Epidermal melanocyte (primary cell): ENCODE data around the gene BANK1.

Experiments used
- DNase-seq: peaks from one replicate; pipeline ENCODE4 v3.0.0; 2011; ENCODE audit warnings: low spot score; ENCODE audit not compliant: insufficient read length

BANK1 gene

DNA sequence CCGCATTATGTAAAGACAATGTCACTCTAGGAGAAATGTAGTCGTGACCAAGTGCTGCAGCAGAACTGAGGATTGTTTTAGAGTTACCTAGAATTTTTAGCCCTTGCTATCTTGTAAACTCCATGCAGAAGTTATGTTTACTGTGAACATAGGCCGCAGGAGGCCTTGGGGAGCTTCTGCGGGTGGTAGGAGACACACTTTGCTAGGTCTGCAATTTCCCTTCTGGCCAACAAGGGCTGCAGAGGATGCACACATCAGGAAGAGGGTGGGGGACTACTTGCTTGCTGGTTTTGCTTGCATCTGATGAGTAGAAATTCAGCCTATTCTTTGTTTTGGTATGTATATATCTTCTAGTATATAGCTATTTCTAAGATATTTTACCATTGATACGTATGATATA, 23.1 kb downstream of the BANK1 start:
- DNase-seq = no peak

DNA sequence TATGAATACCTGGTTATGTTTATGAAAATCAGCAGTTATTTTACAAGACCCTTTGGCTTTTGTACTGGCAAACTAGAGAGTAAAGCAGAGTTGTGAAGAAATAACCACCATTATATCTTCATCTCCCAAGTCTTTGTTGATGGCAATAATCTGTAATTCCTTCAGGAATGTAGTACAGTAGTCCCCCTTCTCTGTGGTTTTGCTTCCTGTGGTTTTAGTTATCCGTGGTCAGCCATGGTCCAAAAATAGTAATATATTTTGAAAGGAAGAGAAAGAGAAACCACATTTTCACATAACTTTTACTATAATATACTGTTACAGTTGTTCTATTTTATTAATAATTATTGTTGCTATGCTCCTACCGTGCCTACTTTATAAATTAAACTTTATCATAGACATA, 27.8 kb downstream of the BANK1 start:
- DNase-seq = peak; percentile 17

DNA sequence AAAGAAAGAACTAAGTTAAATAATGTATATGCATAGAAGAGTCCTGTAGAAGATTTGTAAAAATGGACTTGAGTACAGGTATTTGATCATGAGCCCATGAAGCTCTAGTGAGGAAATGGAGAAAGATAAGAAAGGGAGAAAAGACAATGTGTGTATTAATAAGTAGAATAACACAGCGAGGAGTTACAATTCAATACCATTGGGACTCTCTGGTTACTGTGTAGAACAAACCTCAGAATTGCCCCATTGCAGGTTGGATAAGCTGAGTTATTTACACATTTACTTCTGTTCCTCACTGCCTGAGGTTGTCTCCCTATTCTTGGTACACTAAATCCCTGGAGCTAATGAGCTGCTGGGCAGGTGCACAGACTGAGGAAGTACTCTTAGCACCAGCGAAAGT, 33.3 kb downstream of the BANK1 start:
- DNase-seq = no peak

DNA sequence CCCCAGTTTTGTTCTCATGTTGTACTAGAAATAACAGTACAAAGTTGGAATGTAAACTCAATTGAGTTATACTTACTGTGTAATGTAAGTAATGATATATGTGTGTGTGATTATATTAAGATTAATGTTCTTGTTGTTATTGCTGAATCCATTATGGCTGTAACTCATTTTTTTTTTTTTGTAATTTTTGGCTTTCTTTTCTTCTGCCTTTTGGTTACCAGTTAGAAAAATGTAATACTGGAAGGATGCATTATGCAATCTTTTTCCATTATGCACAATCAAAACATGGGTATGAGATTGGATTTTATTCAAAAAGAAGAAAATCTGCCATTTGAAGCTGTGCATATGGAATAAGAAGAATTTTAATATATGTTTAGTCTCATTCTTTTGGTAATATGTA, 34.0 kb downstream of the BANK1 start:
- no peak for DNase-seq

DNA sequence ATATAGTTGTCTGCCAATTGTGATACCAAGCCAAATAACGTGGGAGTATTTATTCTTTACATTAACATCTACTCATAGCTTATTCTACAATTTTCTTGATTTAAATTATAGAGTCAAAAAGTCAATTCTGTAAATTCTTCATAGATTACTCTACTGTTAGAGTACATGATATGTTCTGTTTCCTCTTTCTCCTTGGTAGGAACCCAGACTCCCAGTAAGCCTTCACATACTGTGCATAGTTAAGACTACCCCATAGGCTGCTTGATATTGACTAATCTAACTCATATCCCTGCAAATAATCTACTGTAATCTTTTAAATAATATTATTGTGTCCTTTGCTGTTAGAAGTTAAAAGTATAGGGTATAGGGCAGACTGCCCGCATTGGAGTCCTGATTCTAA, 35.4 kb downstream of the BANK1 start:
- no peak for DNase-seq

DNA sequence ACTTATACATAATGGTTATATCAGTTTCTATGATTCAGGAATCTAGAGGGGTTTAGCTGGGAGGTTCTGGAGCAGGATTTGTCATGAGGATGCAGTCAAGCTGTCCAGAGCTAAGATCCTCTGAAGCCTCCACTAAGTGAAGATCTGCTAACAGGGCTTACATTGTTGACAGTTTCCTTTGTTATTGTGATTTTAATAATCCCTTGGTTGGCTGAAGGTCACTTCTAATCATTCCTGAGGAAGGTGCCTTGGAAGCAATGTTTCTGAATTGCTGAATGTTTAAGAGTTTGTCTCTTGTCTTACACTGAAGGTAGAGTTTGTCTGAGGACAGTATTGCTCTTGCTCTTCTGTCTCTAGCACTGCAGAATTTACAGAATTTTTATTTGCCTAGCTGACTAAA, 41.3 kb downstream of the BANK1 start:
- no peak for DNase-seq

DNA sequence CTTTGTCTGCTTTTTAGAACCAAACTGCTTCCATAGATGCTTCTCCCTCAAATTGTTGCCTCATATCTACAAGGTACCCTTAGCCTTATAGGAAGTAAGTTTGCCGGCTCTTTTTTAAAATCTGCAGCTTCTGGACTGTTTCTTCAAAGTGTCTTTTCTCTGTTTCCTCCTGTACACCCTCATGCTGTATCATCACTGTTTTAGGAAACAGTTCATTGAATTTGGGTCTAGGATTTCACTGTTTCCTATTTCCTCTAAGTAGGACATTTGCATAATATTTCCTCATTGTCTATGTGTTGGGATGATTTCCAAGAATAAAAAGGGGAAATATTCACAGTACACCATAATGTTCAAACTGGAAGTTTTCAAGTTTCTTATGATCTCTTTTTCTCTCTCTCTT, 43.0 kb downstream of the BANK1 start:
- DNase-seq = no peak

DNA sequence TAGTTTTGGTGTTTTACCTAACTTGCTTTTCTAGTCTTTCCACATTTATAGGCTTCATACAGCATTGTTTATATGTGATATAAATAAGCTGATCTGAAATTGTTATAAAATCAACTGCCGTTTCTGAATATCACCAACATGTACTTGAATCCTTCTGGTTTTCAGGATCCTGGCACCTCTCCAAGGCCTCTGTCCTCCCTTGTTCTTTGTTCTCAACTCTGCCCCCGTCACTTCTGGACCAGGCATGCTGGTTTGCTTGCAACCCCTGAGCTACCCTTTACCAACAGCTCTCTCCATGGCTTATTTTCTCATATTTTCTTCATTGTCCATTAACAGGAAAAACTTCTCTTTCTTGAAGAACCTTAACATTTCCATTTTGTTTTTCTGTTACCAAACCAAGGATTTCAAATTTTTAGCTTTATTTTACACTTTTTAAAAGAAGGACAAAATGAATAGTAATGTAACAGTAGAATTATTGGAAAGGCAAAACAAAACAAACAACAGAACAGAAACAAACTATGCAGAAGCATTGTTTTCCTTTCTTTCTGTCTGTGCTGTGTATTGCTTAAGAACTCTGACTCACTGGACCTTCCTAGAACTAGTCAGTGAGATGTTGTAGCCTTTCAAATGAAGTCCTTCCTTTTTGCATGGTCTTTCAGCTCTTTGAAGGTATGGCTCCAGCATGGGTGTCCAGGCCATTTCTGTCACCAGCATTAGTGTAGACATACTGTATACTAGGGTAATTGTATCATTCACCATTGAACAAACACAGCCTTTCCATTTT, 44.8 kb downstream of the BANK1 start:
- peak; percentile 25 for DNase-seq

DNA sequence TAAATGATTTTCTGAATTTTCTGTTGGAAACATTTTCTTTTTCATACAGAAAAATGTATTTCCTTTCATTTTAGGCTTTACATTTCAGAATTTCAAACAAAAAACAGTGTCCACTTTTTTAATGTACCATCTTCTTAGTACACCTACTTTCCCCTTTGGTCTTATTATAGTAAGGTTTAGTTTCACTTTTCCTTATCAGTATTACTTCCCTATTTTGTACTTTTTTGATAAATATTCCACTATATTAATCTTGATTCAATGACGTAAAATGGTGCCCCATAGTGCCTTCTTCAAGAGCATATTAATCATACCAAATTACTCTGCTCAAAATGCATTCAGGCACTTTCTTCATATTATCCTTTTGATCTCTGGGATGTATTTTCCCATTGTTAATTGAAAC, 52.5 kb downstream of the BANK1 start:
- no peak for DNase-seq

DNA sequence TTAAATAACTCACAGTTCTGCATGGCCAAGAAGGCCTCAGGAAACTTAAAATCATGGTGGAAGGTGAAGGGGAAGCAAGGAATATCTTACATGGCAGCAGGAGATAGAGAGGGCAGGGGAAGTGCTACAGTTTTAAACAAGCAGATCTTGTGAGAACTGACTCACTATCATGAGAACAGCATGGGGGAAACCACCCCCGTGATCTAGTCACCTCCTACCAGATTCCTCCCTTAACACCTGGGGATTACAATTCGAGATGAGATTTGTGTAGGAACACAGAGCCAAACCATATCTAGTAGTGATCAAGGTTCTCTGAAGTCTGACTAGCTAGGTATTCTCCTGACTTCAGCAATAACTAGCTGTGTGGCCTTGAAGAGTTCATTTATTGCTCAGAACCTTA, 56.0 kb downstream of the BANK1 start:
- DNase-seq = no peak

DNA sequence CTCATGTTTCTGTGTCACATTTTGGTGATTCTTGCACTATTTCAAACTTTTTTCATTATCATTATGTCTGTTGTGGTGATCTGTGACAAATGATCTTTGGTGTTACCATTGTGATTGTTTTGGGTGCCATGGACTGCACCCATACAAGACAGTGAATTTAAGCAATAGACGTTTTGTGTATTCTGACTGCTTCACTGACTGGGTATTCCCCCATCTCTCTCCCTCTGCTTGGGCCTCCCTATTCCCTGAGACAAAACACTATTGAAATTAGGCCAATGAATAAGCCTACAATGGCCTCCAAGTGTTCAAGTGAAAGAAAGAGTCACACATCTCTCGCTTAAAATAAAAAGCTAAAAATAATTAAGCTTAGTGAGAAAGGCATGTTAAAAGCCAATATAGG, 60.2 kb downstream of the BANK1 start:
- DNase-seq = no peak

DNA sequence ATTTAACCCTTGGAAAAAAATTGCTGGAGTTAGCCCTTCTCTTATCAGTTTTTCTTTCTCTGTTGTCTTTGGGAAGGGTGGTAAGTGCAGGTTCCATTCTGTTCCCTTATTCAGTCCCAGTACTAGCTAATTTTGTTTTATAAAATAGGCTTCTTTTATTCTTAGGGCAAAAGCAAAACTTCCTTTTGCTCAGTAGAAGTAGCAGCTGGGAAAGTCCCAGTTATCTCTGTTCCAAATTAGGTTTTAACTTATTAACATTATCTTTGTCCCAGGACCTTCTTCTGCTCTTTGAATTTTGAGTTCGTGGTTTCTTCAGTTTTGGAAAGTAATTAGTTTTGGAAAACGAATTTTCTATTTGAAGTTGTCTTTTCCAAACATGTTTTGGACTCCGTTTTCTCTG, 61.1 kb downstream of the BANK1 start:
- DNase-seq = no peak

DNA sequence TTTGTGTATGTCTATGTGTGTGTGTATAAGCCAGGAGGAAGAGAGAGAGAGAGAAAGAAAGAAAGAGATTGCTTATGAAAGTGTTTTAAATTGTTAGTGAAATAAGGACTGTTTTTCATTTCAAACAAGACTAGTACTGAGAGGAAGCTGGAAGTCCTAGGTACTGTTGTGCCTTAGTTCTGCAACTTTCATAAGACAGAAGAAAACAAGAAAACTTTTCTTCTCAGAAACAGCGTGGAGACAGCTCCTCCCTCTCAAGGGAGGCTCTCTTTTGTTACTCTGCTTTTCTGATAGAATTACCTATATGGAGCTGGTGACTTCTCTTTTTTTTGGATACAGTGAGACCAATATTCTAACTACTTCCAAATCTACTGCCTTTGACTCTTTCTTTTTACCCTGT, 62.5 kb downstream of the BANK1 start:
- DNase-seq = no peak

DNA sequence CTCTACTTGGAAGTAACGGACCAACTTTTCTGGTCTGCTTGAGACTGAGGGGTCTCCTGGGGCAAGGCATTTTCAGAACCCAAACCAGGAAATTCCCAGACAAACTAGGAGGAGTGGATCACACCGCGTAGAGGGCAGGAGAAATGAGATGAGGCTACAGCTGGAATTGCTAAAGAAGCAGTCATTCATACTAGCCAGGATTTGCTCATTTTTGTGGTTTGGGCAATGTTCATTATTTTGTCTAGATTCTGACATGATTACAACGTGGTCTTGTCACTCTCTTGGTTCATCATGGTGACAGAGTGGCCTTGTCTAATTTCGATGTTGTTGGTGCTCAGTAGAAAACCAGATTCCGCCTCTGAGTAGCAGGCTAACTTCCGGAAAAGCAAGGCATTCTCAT, 63.2 kb downstream of the BANK1 start:
- DNase-seq = no peak

DNA sequence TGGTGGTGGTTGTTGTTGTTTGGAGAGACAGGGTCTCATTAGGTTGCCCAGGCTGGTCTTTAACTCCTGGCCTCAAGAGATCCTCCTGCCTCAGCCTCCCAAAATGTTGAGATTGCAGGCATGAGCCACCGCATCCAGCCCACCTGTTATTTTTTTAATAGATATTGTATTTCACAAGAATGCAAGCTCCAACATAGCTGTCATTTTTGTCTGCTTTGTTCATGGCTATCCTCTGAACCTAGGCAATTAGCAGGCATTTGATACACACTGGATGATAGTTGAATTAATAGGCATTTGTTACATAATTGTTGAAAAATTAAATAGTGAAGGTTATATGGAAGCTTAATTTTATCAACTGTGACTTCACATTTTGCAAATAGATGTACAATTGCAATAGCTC, 64.7 kb downstream of the BANK1 start:
- DNase-seq = no peak

DNA sequence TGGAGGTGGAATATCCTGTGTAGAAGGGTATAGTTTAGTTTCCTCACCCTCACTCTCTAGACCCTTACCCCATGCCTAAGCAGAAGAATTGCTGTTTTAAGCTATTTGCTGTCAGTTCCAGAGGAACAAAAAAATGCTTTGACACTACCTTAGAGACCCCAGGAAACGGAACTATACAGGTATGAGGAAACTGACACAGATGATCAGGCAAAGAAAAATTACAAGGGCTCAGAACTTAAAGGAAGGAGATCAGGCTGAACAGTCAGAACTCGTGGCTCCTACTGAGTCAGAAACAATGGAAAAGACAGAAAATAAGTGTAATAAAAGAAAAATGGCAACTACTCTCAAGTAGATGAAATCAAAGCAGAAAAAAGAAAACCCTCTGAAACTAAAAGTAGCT, 65.6 kb downstream of the BANK1 start:
- no peak for DNase-seq

DNA sequence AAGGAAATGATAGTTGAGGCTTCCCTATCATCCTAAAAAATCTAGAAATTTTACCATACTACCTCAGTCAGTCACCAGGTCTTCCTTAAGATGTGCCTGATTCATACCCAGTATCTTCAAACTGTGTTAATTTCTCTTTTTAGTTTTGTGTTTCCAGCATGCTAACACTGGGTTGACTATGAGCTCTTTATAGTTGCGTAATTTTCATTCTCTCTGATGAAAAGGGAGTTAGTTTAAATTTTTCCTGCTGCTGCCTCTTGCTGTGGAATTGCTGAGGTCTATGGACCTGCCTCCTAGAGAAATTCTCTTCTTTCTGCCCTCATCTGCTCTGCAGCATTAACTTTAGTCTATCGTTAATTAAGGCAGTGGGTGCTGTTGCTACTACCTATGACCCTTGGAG, 66.6 kb downstream of the BANK1 start:
- no peak for DNase-seq

DNA sequence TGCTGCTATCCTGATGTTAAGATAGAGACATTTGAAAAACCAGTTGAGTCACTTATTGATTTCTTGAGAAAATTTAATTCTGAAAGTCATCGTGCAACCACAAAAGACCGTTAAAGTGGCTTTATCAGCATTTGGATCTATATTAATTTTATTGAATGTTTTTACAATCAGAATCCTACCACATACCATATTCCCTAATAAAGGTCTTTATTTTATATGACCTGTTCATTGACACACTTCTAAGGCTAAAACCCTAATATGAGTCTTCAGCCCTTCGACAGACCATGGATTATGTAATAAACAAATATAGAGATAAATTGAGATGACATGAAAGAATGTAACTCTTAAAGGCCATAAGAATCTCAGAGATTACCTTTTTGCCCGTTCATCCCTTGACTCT, 68.1 kb downstream of the BANK1 start:
- DNase-seq = no peak

DNA sequence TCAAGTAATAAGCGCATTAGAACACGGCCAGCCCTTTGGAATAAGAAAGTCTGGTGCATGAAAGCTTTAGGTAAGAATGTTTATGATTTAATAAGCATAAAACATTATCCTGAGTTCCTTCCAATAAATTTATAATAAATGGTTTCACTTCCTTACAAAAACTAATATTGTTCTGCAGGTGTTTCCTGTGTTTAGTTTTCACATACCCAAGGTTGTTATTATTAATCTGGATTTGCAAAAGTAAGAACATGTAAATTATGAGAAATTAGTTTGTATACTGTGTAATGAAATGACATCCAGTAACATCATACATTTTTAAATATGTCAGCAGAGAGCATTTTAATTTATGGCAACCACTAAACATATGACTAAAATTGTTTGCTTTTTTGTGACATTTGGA, 72.1 kb downstream of the BANK1 start:
- no peak for DNase-seq

DNA sequence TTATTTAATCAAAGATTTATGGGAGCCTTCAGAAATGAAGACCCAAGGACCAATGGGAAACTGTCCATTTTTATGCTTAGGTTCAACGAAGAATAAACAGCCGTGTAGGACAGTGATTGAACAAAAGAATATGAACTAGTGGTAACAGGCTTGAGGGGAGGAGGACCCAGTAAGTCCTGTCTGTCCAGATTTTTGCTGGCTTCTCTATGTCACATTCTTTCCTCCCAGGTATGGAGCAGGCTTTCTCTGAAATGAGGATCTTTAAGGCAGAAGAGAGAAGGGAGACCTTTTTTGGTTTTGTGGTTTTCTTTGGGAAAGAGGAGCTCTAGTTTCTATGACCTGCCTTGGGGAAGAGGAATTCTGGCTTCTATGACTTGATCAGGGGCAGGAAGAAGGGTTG, 74.1 kb downstream of the BANK1 start:
- no peak for DNase-seq

DNA sequence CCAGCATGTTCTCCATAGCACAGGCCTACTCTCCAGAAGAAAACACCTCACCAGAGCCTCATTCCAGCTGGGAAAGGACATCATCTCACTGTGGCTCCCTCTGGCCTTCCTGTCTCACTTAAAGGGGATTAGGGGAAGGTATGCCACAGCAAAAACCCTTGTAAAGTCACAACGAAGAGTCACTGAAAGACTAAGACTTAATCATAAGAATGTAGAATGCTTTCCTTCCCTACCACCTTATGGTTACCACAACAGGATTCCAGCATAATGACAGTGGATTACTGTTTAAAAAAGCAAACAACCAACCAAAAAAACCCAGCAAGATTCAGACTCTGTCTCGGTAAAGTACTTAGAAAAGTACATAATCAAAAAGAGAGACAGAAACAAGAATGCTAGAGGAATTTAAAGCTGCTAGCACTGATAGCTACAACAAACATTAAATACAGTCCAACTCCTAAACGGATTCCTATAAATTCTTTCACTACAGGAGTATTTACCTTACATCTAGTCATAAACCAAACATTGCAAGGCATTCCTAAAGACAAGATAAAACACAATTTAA, 75.1 kb downstream of the BANK1 start:
- DNase-seq = no peak

DNA sequence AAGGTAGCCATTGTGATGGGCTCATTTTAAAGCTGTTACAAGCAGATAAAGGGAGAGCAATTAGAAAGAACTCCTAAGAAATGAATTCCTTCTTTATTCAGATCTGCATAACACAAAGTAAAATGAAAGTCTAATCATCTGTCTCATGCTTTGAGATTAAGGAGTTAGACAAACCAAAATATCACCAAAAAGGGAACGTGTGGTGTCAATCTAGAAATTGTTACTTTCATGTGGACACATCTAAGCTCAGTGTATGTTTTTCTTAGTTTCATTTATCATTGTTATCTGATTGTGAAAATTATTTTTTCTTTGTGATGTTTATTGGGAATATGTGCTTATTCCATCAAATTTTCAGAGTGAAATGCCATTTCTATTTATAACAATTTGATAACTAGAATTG, 80.3 kb downstream of the BANK1 start:
- no peak for DNase-seq

DNA sequence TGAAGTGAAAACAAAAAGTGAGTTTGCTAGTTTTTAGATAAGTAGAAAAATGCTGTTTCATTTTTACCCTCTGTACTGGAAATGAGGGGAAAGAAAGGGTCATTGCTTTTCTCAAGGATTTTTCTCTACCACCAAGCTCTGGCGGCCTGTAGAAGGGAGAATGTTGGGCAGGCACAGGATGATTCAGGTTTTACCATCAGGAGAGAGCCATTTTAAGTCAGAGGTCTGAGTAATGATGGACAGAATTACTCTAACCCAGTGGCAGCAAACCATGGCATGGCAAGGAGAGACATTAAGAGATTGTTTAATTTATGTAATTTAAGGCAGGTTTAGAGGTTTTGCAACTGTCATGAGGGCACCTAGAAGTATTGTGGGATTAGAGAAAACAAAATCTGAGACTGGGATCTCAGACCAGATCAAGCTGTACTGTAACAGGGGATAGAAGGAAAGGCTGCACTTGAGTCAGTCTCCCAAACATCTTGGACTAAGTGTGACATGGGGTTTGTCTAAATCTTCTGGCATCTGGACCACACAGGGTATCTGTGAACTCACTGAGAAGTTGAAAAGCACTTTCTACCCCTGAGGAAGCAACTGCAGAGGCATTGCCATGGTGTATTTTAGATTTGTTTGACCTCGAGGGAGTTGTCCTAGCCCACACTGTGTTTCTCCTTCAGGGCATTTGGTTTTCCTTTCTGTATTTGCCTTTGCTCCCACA, 81.6 kb downstream of the BANK1 start:
- DNase-seq = no peak
